ENCODE data around the gene MIF.
"Not testable (repeated sequence)": the region's sequence is repeated elsewhere in the genome, so short reads cannot be mapped to it uniquely, and the experiment has no call there.

The MIF gene

GRCh38 chr22:23893945-23894709 lies at the start of gene MIF:
TSS of gene MIF (plus strand) at chr22:23894383. CDS start at chr22:23894475, 92 bp downstream.
- peak; percentile 85 for DNase-seq

- DNase-seq = no peak
Measured at GRCh38 chr22:23844739-23845202, 49.4 kb upstream of the MIF start.

- DNase-seq = no peak
Measured at GRCh38 chr22:23845265-23846080, 48.7 kb upstream of the MIF start.

GRCh38 chr22:23846081-23846469 lies 48.1 kb upstream of the MIF start:
- no peak for DNase-seq

- DNase-seq = no peak
Measured at GRCh38 chr22:23847310-23847920, 46.8 kb upstream of the MIF start.

- no peak for DNase-seq
Measured at GRCh38 chr22:23847991-23848864, 46.0 kb upstream of the MIF start.

GRCh38 chr22:23849009-23850006 lies 44.9 kb upstream of the MIF start:
- DNase-seq = peak; percentile 56

- DNase-seq = no peak
Measured at GRCh38 chr22:23850136-23850611, 44.0 kb upstream of the MIF start.

- DNase-seq = no peak
Measured at GRCh38 chr22:23856721-23857605, 37.2 kb upstream of the MIF start.

GRCh38 chr22:23857606-23858483 lies 36.3 kb upstream of the MIF start, which contains the start of gene SLC2A11:
TSS of gene SLC2A11 (plus strand) at chr22:23857875. CDS start at chr22:23858000, 125 bp downstream.
- DNase-seq = peak; percentile 93

GRCh38 chr22:23858484-23858815 lies 35.7 kb upstream of the MIF start:
- no peak for DNase-seq

- DNase-seq = no peak
Measured at GRCh38 chr22:23859201-23859600, 35.0 kb upstream of the MIF start.

GRCh38 chr22:23860187-23860586 lies 34.0 kb upstream of the MIF start:
- not testable (repeated sequence) for DNase-seq

- peak; percentile 56 for DNase-seq
Measured at GRCh38 chr22:23862103-23862502, 32.1 kb upstream of the MIF start.

- DNase-seq = not testable (repeated sequence)
Measured at GRCh38 chr22:23864499-23865154, 29.6 kb upstream of the MIF start.

GRCh38 chr22:23868580-23868979 lies 25.6 kb upstream of the MIF start:
- DNase-seq = no peak

- DNase-seq = no peak
Measured at GRCh38 chr22:23874871-23875270, 19.3 kb upstream of the MIF start.

GRCh38 chr22:23875801-23876200 lies 18.4 kb upstream of the MIF start:
- DNase-seq = no peak
